ENCODE results near the gene CAVIN2.
A peak's percentile ranks its signal among the peaks of the same experiment; 100 is the strongest.

Gene CAVIN2

DNA sequence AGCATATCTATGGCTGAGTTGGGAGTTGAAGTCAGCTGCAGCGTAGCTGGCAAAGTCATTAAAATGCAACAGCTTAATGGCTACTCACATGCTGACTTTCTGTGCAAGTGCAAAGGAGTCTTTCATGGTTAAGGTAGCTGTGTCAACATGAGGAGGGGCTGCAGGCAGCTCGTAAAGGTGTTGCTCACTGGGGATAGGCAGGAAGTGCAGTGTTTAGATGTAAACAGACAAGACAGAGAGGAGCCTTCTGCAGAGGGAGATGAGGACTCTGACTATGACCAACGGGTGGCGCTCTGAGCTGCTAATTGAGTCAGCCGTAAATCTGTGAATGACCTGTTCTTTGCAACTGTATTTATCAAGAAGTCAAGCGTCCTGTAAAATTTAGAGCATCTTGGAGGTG lies 22.3 kb upstream of the CAVIN2 start:
- Histone ChIP-seq H3K4me1 (ENCODE audit: control insufficient read depth, insufficient read depth, low read length) (no peaks in the 10 kb centered on the region), H3K9me3 (ENCODE audit: control insufficient read depth, insufficient read depth, low read depth, low read length) (no peaks in the 10 kb centered on the region), H3K36me3 (ENCODE audit: control insufficient read depth in 2 of 2, insufficient read depth in 1 of 2, low read length in 2 of 2) (no peaks in the 10 kb centered on the region), H3K4me3 (ENCODE audit: low read depth, low read length) (no peak overlapping the region), H3K27ac (ENCODE audit: extremely low read depth, low read depth, low read length) (no peak overlapping the region)
- ChIA-PET POLR2A (no interaction called here), CTCF (interaction anchor here (0.5 to 4.7 kb wide), 30 partner anchors 8 to 421 kb away, joined by 3 to 90 read pairs (median 4); partner anchors contain the start of gene TMEFF2)
- TF ChIP-seq, protein P1, sequence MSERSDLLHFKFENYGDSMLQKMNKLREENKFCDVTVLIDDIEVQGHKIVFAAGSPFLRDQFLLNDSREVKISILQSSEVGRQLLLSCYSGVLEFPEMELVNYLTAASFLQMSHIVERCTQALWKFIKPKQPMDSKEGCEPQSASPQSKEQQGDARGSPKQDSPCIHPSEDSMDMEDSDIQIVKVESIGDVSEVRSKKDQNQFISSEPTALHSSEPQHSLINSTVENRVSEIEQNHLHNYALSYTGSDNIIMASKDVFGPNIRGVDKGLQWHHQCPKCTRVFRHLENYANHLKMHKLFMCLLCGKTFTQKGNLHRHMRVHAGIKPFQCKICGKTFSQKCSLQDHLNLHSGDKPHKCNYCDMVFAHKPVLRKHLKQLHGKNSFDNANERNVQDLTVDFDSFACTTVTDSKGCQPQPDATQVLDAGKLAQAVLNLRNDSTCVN (tag by site-specific recombination; optimal IDR thresholded peaks at IDR 0.05), result no peak
- TF ChIP-seq SCRT1 (tag by site-specific recombination; IDR thresholded peaks at IDR 0.05; ENCODE audit: borderline replicate concordance) (no peak), SCRT2 (tag by site-specific recombination; IDR thresholded peaks at IDR 0.05) (0 out of 2 replicates have a peak, but pooled peaks have one; percentile 24), ZNF654 (tag by site-specific recombination; IDR thresholded peaks at IDR 0.05; ENCODE audit: low read depth) (peak; percentile 61), KLF9 (tag by site-specific recombination; IDR thresholded peaks at IDR 0.05; ENCODE audit: low read depth) (no peak), ZNF501 (tag by site-specific recombination; IDR thresholded peaks at IDR 0.05) (no peak)
- TF ChIP-seq, protein P2, sequence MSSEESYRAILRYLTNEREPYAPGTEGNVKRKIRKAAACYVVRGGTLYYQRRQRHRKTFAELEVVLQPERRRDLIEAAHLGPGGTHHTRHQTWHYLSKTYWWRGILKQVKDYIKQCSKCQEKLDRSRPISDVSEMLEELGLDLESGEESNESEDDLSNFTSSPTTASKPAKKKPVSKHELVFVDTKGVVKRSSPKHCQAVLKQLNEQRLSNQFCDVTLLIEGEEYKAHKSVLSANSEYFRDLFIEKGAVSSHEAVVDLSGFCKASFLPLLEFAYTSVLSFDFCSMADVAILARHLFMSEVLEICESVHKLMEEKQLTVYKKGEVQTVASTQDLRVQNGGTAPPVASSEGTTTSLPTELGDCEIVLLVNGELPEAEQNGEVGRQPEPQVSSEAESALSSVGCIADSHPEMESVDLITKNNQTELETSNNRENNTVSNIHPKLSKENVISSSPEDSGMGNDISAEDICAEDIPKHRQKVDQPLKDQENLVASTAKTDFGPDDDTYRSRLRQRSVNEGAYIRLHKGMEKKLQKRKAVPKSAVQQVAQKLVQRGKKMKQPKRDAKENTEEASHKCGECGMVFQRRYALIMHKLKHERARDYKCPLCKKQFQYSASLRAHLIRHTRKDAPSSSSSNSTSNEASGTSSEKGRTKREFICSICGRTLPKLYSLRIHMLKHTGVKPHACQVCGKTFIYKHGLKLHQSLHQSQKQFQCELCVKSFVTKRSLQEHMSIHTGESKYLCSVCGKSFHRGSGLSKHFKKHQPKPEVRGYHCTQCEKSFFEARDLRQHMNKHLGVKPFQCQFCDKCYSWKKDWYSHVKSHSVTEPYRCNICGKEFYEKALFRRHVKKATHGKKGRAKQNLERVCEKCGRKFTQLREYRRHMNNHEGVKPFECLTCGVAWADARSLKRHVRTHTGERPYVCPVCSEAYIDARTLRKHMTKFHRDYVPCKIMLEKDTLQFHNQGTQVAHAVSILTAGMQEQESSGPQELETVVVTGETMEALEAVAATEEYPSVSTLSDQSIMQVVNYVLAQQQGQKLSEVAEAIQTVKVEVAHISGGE (tag by site-specific recombination; conservative IDR thresholded peaks at IDR 0.05; ENCODE audit: low read depth), result no peak

DNA sequence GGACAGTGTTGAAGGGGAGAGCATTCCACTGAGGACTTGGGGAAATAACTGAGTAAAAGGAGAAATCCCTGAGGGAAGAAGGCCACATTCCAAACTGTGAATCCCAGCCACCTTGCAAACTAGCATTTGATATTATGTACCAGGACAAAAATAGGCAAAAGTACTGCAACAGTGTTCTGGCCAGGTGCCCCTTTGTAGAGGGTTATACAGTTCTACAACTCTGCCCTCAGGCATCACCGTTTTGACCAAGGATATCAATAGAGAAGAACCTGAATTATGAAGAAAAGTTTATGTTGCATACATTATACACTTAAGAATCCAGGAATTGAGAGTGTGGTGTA lies 20.6 kb upstream of the CAVIN2 start:
- no peak overlapping the region for H3K27ac ChIP-seq (ENCODE audit: extremely low read depth, low read depth, low read length)
- no peak overlapping the region for H3K4me3 ChIP-seq (ENCODE audit: low read depth, low read length)
- H3K4me1 ChIP-seq (ENCODE audit: control insufficient read depth, insufficient read depth, low read length), result no peaks in the 10 kb centered on the region
- TF ChIP-seq, protein P2 (tag by site-specific recombination; conservative IDR thresholded peaks at IDR 0.05; ENCODE audit: low read depth), result no peak
- TF ChIP-seq SP7 (tag by site-specific recombination; IDR thresholded peaks at IDR 0.05) (no peak), ZNF624 (tag by site-specific recombination; IDR thresholded peaks at IDR 0.05) (no peak), ZNF791 (tag by site-specific recombination; IDR thresholded peaks at IDR 0.05) (no peak), OSR2 (tag by site-specific recombination; IDR thresholded peaks at IDR 0.05) (no peak), BCL11B (tag by site-specific recombination; IDR thresholded peaks at IDR 0.05; ENCODE audit: low read depth) (no peak), ZNF416 (tag by site-specific recombination; IDR thresholded peaks at IDR 0.05) (no peak)
- TF ChIP-seq, protein P3, sequence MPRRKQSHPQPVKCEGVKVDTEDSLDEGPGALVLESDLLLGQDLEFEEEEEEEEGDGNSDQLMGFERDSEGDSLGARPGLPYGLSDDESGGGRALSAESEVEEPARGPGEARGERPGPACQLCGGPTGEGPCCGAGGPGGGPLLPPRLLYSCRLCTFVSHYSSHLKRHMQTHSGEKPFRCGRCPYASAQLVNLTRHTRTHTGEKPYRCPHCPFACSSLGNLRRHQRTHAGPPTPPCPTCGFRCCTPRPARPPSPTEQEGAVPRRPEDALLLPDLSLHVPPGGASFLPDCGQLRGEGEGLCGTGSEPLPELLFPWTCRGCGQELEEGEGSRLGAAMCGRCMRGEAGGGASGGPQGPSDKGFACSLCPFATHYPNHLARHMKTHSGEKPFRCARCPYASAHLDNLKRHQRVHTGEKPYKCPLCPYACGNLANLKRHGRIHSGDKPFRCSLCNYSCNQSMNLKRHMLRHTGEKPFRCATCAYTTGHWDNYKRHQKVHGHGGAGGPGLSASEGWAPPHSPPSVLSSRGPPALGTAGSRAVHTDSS (tag by site-specific recombination; IDR thresholded peaks at IDR 0.05), result no peak
- TF ChIP-seq, protein P4, sequence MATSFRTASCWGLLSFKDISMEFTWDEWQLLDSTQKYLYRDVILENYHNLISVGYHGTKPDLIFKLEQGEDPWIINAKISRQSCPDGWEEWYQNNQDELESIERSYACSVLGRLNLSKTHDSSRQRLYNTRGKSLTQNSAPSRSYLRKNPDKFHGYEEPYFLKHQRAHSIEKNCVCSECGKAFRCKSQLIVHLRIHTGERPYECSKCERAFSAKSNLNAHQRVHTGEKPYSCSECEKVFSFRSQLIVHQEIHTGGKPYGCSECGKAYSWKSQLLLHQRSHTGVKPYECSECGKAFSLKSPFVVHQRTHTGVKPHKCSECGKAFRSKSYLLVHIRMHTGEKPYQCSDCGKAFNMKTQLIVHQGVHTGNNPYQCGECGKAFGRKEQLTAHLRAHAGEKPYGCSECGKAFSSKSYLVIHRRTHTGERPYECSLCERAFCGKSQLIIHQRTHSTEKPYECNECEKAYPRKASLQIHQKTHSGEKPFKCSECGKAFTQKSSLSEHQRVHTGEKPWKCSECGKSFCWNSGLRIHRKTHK (tag by site-specific recombination; IDR thresholded peaks at IDR 0.05), result no peak
- CTCF ChIA-PET, result interaction anchor here (1.1 to 2.8 kb wide), 2 partner anchors 55 to 294 kb away, joined by 3 to 18 read pairs; no protein-coding TSS in a partner anchor
- no peaks in the 10 kb centered on the region for H3K36me3 ChIP-seq (ENCODE audit: control insufficient read depth in 2 of 2, insufficient read depth in 1 of 2, low read length in 2 of 2)
- POLR2A ChIA-PET, result no interaction called here
- no peaks in the 10 kb centered on the region for H3K9me3 ChIP-seq (ENCODE audit: control insufficient read depth, insufficient read depth, low read depth, low read length)

All from HEK293 (cell line).